Measurements from ENCODE around the gene GUCA2A.
A peak's percentile ranks its signal among the peaks of the same experiment; 100 is the strongest.

Gene GUCA2A

DNA sequence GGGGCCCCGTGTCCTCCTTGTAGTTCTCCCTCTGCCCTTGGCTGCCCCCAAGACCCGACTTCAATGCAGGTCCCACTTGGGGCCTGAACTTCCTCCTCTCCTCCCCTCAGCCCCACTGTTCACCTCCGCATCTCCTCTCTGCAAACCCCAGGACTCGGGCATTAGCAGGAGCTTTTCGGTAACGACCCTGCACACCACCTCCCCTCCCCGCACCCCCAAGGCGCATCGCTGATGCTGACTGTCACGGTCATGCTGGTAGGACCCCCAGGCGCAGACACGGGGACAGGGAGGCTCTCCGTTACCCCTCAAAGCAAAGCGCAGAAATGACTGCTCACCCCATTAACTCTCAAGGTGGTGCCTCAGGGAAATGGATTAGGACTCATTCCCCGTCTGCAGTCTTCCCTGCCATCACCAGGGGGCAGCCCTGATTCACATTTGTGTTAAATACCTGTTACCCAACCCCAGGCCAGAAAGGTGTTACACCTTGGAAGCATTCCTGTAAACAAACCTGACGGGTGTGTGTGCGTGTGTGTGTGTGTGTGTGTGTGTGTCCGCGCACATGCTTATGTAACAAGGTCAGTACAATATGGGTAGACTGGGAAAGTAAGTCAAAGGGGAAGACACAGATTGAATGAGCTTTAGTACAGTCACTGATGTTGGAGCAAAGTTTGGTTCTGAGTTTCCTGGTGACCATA, 17.8 kb downstream of the GUCA2A start:
- DNase-seq (ENCODE audit: low read depth): peak; percentile 13
- TF ChIP-seq CTCF (IDR thresholded peaks at IDR 0.05; ENCODE audit: low read depth, low read length, missing control alignments): peak; percentile 92
- no peak overlapping the region for H3K4me3 ChIP-seq (ENCODE audit: low read depth, low read length)

GRCh38 chr1:42145764-42146625, 18.6 kb downstream of the GUCA2A start:
- no peak overlapping the region for H3K4me3 ChIP-seq (ENCODE audit: low read depth, low read length)
- no peak for TF ChIP-seq CTCF (IDR thresholded peaks at IDR 0.05; ENCODE audit: low read depth, low read length, missing control alignments)
- DNase-seq (ENCODE audit: low read depth): no peak

DNA sequence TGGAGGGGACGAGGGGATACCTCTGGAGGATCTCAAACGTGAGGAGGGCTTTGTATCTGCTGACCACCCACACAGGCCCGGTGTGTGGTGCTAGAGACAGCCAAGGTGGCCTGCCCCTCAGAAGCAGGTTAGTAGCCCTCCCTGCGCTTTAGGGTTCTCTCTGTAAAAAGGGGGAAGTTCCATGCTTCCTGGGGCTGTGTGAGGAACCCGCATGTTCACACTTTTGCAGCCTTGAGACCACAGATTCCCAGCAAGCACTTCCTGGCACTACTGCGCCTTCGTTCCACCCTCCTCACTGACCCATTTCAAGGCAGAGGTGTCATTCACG, 19.2 kb downstream of the GUCA2A start:
- no peak overlapping the region for H3K4me3 ChIP-seq (ENCODE audit: low read depth, low read length)
- no peak for DNase-seq (ENCODE audit: low read depth)
- no peak for TF ChIP-seq CTCF (IDR thresholded peaks at IDR 0.05; ENCODE audit: low read depth, low read length, missing control alignments)

DNA sequence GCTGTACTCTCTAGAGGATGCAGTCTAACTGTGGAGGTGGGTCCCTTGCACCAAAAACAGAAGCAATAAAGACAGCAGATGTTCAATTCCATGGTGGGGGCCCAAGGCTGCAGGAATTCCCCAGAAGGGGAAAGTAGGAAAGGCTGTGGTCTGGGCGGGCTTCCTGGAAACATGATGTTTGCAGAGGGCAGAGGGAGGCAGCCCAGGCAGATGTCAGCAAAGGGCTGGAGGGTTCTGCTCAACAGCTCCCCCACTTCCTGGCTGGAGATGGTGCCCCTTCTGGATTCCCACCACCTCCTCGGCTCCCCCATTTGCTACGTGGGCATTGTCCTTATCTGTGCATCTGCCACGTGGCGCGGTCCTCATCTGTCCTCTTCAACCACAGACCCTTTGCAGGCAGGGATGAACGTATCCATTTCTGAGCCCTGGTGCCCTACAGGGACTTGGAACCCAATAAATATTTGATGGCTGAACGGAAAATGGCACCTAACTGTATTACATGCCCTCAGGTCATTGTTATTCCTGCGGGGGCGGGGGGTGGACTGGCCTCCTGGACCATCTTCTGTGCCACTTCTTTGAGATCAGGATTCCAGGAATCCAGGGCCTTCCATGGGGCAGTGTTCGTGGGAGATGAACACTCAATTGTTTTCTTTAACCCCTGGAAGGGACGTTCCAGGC, 19.7 kb downstream of the GUCA2A start:
- no peak for DNase-seq (ENCODE audit: low read depth)
- TF ChIP-seq CTCF (IDR thresholded peaks at IDR 0.05; ENCODE audit: low read depth, low read length, missing control alignments): no peak
- no peak overlapping the region for H3K4me3 ChIP-seq (ENCODE audit: low read depth, low read length)

DNA sequence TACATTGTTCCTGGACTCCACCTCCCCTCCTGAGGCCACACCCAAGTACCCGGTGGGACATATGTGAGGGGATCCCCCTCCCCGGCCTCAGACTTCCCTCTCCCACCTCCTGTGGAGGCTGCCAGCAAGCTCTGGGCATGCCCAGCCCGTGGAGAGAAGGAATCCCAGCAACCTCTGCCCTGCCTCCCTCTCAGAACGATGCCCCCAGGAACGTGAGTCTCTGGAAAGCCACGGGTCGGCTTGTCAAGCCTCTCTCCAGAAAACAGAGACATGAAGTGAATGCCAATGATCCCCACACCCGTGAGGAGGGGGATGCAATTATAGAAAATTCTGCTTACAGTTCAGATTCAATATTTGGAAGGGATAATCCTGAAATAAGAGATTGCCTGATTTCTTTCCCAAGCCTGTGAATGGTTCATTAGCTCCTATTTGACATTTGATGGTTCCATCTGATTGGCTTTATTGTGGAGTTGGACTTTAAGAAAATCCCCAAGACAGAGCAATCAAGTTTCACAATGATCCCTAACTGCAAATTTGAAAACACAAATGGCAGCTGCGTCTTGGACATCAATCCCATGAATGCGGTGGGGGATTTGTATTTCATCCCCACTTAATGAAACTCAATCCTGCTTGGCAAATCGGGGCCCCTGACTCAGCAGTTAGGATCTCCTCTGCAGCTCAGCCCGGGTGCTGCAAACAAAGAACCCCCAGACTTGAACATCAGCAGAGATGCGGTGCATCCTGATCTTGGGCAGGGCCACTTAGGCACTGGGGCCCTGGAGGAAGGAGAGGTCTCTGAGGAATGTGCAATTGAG, 20.4 kb downstream of the GUCA2A start:
- no peak for TF ChIP-seq CTCF (IDR thresholded peaks at IDR 0.05; ENCODE audit: low read depth, low read length, missing control alignments)
- DNase-seq (ENCODE audit: low read depth): no peak
- no peak overlapping the region for H3K4me3 ChIP-seq (ENCODE audit: low read depth, low read length)

- no peak for TF ChIP-seq CTCF (IDR thresholded peaks at IDR 0.05; ENCODE audit: low read depth, low read length, missing control alignments)
- no peak for DNase-seq (ENCODE audit: low read depth)
- no peak overlapping the region for H3K4me3 ChIP-seq (ENCODE audit: low read depth, low read length)
Measured at GRCh38 chr1:42142894-42143675, 21.5 kb downstream of the GUCA2A start.
